ENCODE measurements around the gene PLN. TPM values are rescaled to one million over a fixed set of nuclear protein-coding genes. Genes with fewer than 3 reads are reported as not detected.

PLN gene
- polyA plus RNA-seq (ENCODE audit: insufficient read length in 4 of 4): 1 to 10 TPM; 5.2 to 8.1 (median 7.1) TPM

DNA sequence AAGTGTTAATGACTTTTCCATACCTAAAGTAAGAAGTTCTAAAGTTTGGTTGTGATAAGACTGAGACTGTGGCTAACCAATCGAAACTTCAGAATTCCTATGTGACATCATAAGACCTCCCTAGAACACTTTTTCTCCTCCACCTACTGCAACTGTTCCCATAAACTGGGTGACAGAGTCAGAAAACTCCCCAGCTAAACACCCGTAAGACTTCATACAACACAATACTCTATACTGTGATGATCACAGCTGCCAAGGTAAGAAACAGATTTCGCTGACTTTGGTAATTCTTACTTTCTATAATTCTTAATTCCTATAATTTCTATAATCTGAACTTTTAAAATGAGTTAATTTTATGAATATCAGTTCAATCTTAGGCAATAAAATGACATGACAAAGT is at the start of gene PLN:
TSS of gene PLN (plus strand) at position 161 of the 400 bp plus-strand sequence. CDS start 10,626 bp downstream, outside the sequence.
- DNase-seq (ENCODE audit: low read depth in 4 of 4, low spot score in 3 of 4): no peak

- no peak for DNase-seq (ENCODE audit: low read depth in 4 of 4, low spot score in 3 of 4)
These were observed 47.7 kb upstream of the PLN start for GRCh38 chr6:118500130-118501015.

GRCh38 chr6:118501099-118501498 is 47.0 kb upstream of the PLN start:
- peak in 1 of 4 donors; percentile 3 for DNase-seq (ENCODE audit: low read depth in 4 of 4, low spot score in 3 of 4)

DNA sequence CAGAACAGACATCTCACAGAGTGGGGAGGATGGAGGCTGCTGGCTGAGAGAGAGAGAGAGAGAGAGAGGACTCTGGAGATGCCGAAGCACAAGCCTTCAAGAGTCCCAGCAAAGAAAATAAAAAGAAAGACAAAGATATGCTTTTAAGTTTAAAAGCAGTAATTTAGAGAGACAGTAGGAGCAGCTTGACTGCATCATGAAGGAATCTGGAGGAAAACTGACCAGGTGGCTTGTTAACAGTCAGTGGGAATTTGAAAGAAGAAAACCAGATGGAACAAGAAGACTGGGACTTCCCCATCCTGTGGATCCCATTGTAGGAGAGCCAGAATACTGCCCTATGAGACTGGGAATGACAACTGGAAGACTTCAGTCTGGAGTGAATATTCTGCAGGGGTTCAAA is 46.3 kb upstream of the PLN start:
- DNase-seq (ENCODE audit: low read depth in 4 of 4, low spot score in 3 of 4): peak; percentile 16 to 51 (median 46)

GRCh38 chr6:118502169-118502568 is 45.9 kb upstream of the PLN start:
- DNase-seq (ENCODE audit: low read depth in 4 of 4, low spot score in 3 of 4): peak in 1 of 4 donors; percentile 8

- DNase-seq (ENCODE audit: low read depth in 4 of 4, low spot score in 3 of 4): no peak
These were observed 43.5 kb upstream of the PLN start for GRCh38 chr6:118504611-118505010.

DNA sequence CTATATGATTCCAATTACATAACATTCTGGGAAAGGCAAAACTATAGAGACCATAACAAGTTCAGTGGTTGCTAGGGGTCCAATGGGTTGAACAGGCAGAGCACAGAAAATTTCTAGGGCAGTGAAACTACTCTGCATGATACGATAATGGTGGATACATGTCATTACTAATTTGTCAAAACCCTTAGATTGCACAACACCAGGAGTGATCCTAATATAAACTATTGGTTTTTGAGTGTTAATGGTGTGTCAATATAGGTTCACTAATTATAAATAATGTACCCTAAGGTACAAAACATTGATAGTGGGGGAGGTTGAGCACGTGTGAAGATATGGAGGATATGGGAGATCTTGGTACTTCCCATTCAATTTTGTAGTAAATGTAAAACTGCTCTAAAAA is 42.4 kb upstream of the PLN start:
- no peak for DNase-seq (ENCODE audit: low read depth in 4 of 4, low spot score in 3 of 4)

GRCh38 chr6:118506071-118506638 is 41.9 kb upstream of the PLN start:
- no peak for DNase-seq (ENCODE audit: low read depth in 4 of 4, low spot score in 3 of 4)

- DNase-seq (ENCODE audit: low read depth in 4 of 4, low spot score in 3 of 4): no peak
These were observed 40.5 kb upstream of the PLN start for GRCh38 chr6:118507636-118508035.

GRCh38 chr6:118509009-118509617 is 39.0 kb upstream of the PLN start:
- DNase-seq (ENCODE audit: low read depth in 4 of 4, low spot score in 3 of 4): no peak

GRCh38 chr6:118511930-118512715 is 36.0 kb upstream of the PLN start:
- no peak for DNase-seq (ENCODE audit: low read depth in 4 of 4, low spot score in 3 of 4)

GRCh38 chr6:118514689-118515088 is 33.4 kb upstream of the PLN start:
- DNase-seq (ENCODE audit: low read depth in 4 of 4, low spot score in 3 of 4): no peak

DNA sequence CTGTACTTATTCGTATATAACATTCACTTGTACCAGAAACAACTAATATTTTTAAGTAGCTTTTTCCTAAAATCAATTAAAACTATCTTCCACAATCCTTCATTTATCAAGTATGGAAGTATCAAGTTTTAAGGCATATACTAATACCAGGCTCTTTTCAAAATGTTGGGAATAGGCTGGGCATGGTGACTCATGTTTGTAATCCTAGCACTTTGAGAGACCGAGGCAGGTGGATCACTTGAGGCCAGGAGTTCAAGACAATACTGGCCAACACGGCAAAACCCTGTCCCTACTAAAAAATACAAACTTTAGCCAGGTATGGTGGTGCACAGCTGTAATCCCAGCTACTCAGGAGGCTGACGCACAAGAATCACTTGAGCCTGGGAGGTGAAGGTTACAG is 25.7 kb upstream of the PLN start:
- DNase-seq (ENCODE audit: low read depth in 4 of 4, low spot score in 3 of 4): no peak

DNA sequence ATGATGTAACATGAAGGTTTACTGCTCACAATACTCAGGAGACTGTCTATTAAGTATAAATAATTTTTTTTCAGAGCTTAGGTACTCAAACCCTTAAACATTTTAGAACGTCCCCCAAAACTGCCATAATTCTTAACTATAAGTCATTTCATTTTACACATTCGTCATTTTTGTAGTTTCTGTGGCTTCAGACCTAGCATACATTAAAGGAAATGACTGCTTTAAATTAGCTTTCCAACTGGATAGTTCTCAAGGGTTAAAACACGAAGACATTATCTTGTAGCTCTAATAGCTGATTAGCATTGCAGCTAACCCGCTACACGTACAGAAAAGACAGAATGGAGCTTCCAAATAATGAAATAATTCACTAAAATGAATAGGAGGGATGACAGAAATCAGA is 24.9 kb upstream of the PLN start:
- DNase-seq (ENCODE audit: low read depth in 4 of 4, low spot score in 3 of 4): no peak

DNA sequence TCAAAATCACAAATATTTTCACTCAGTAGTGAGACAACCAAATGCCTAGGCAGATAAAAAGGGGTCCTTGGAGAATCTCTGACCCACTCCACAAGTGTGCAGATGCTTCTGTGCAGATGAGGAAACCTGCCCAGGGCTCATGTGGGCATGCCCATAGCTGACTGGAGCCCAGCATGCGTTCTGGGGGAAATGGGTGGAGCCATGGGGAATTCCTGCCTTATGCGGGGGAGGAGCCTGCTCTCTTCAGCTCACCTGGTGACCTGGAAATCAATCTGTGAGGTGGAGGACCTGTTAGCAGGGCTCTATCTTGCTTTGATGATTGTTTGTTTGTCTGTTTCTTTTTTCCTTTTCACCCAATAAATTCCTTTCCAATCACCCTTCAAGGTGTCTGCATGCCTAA is 23.4 kb upstream of the PLN start:
- no peak for DNase-seq (ENCODE audit: low read depth in 4 of 4, low spot score in 3 of 4)

DNA sequence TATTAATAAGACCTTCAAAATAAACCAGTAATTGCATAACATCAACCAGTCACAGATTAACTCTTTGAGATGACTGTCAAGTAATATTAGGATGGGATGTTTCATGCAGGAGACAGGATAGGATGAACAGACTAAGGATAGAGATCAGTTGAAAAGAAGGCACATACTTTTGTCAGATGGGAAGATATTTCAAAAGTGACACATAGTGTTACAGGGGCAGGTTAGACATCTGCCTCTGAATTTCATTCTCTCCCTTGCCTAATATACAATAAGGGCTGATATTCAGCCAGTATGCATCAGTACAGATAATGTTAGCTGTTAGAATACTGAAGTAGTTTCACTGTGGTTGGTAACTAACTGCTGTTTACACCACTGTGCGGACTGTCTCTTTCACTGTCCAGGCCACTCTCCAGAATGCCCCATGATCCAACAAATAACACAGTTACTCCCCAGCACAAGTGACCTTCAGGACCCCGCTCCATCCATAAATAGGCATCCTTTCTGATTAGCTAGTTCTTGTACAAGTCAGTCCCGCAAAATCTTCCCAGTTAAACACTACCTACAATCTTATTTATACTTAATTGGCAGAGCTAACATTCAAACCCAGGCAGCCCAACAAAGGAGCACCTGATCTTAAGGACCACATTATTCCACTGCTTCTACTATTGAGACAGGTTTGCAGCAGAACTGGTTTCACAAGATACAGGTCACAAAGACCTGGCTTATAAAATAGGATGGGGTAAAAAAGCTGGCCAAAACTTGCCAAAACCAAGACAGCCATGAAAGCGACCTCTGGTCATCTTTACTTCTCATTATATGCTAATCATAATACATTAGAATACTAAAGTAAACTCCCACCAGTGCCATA is 21.9 kb upstream of the PLN start:
- DNase-seq (ENCODE audit: low read depth in 4 of 4, low spot score in 3 of 4): no peak

GRCh38 chr6:118528129-118528528 is 20.0 kb upstream of the PLN start:
- DNase-seq (ENCODE audit: low read depth in 4 of 4, low spot score in 3 of 4): no peak

GRCh38 chr6:118529756-118530155 is 18.3 kb upstream of the PLN start:
- no peak for DNase-seq (ENCODE audit: low read depth in 4 of 4, low spot score in 3 of 4)

- DNase-seq (ENCODE audit: low read depth in 4 of 4, low spot score in 3 of 4): no peak
These were observed 17.2 kb upstream of the PLN start for GRCh38 chr6:118530942-118531341.

All from right renal pelvis (tissue), 4 donors.